SU-DHL-6 (cell line): ENCODE measurements around the gene PRSS38.

ENCODE experiments used
- EZH2phosphoT487 ChIP-seq: fragments of 200-600 bp; sonication (generic), shearing (Covaris generic); conservative IDR thresholded peaks from 2 replicates; pipeline ENCODE4 v1.6.1; 2018; ENCODE audit warnings: mild to moderate bottlenecking, antibody characterized with exemption, low read length, moderate library complexity, mixed read lengths
- TF ChIP-seq, protein P1 (sequence below): fragments of 200-600 bp; sonication (generic); IDR thresholded peaks from one replicate; pipeline ENCODE4 v1.5.1; 2017; ENCODE audit warnings: antibody characterized with exemption, mild to moderate bottlenecking, low read length, moderate library complexity; ENCODE audit not compliant: insufficient read depth, poor library complexity, severe bottlenecking

DNA sequence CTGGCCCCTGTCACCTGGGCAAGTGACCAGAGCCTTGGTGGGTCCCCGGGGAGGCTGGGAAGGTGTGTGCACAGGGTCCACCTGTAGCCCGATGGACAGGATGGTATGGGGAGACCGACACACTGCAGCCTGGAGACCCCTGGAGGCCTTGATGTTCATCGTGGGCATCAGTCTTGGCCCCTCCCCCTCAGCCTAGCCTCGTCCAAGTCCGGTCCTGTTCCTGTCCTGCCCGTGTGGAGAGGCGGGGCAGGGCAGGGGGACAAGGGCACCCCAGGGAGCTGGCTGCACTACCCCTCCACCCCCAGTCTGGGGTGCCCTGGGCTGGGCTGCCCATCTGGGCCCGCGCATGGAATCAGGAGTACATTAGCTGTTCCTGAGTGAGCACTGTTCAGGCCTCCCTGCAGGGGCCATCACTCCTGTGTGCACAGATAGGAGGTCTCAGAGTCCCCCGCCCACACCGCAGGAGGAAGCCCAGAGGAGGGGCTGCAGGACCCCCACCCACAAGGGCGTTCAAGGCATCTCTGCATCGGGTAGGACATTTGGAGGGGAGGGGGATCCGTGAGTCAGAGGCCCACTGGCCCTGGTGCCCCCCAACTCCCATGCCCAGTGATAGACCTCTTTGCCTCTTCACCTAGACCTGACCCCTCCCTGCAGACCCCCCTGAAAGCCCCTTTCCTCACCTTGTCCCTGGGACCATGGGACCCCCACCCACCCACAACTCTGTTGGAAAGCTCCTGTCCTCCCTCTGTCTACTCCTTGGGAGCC is 69.1 kb downstream of the PRSS38 start:
- TF ChIP-seq, protein P1, sequence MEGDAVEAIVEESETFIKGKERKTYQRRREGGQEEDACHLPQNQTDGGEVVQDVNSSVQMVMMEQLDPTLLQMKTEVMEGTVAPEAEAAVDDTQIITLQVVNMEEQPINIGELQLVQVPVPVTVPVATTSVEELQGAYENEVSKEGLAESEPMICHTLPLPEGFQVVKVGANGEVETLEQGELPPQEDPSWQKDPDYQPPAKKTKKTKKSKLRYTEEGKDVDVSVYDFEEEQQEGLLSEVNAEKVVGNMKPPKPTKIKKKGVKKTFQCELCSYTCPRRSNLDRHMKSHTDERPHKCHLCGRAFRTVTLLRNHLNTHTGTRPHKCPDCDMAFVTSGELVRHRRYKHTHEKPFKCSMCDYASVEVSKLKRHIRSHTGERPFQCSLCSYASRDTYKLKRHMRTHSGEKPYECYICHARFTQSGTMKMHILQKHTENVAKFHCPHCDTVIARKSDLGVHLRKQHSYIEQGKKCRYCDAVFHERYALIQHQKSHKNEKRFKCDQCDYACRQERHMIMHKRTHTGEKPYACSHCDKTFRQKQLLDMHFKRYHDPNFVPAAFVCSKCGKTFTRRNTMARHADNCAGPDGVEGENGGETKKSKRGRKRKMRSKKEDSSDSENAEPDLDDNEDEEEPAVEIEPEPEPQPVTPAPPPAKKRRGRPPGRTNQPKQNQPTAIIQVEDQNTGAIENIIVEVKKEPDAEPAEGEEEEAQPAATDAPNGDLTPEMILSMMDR, result no peak
- TF ChIP-seq EZH2phosphoT487, result no peak
